Fibroblast of peridontal ligament (primary cell): ENCODE data around the gene FLNC.

ENCODE experiments used
- DNase-seq: peaks from one replicate; pipeline ENCODE4 v3.0.0-alpha.2; 2010; ENCODE audit errors: extremely low read depth

FLNC gene, protein sequence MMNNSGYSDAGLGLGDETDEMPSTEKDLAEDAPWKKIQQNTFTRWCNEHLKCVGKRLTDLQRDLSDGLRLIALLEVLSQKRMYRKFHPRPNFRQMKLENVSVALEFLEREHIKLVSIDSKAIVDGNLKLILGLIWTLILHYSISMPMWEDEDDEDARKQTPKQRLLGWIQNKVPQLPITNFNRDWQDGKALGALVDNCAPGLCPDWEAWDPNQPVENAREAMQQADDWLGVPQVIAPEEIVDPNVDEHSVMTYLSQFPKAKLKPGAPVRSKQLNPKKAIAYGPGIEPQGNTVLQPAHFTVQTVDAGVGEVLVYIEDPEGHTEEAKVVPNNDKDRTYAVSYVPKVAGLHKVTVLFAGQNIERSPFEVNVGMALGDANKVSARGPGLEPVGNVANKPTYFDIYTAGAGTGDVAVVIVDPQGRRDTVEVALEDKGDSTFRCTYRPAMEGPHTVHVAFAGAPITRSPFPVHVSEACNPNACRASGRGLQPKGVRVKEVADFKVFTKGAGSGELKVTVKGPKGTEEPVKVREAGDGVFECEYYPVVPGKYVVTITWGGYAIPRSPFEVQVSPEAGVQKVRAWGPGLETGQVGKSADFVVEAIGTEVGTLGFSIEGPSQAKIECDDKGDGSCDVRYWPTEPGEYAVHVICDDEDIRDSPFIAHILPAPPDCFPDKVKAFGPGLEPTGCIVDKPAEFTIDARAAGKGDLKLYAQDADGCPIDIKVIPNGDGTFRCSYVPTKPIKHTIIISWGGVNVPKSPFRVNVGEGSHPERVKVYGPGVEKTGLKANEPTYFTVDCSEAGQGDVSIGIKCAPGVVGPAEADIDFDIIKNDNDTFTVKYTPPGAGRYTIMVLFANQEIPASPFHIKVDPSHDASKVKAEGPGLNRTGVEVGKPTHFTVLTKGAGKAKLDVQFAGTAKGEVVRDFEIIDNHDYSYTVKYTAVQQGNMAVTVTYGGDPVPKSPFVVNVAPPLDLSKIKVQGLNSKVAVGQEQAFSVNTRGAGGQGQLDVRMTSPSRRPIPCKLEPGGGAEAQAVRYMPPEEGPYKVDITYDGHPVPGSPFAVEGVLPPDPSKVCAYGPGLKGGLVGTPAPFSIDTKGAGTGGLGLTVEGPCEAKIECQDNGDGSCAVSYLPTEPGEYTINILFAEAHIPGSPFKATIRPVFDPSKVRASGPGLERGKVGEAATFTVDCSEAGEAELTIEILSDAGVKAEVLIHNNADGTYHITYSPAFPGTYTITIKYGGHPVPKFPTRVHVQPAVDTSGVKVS (N-terminal part only)

GRCh38 chr7:128830231-128831177 is at the start of gene FLNC:
Gene FLNC, plus strand, starts transcription at chr7:128830406. Its CDS starts 232 bp downstream, at chr7:128830638.
- peak; percentile 52 for DNase-seq

GRCh38 chr7:128781126-128781525 is 49.1 kb upstream of the FLNC start:
- peak; percentile 49 for DNase-seq

- no peak for DNase-seq
Measured at GRCh38 chr7:128781851-128782250, 48.4 kb upstream of the FLNC start.

DNA sequence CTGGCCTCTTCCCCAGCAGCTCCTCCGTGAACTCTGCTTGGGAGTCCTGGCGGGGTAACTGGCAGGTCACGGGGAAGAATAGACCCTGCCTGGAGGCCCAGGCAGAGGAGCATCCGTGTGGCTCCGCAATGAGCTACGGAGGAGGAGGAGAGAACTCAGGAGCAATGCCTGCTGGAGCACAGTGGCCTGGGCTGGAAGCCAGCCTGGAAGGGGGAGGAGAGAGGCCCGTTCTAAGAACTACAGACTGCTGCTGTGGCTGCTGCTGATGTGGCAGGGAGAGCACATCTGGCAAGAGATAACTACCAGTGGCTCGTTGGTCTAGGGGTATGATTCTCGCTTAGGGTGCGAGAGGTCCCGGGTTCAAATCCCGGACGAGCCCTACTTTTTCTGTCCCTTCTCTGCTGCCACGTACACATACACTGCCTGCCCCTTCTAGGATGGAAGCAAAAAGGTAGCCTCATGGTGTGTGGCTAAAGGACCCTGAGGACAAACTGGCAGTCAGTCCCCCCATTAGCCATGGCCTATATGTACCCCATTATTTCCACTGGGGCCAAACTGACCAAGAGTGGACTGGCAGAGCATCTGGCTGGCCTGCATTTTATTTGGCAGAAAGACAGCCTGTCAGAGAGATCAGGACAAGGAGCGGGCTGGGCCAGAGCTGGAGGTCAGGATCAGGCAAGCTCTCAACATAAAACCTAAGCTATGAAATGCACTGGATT is 46.9 kb upstream of the FLNC start:
- DNase-seq: peak; percentile 89

GRCh38 chr7:128785738-128786137 is 44.5 kb upstream of the FLNC start:
- DNase-seq: no peak

- no peak for DNase-seq
Measured at GRCh38 chr7:128788446-128789412, 41.5 kb upstream of the FLNC start.

- no peak for DNase-seq
Measured at GRCh38 chr7:128790315-128791041, 39.7 kb upstream of the FLNC start.

DNA sequence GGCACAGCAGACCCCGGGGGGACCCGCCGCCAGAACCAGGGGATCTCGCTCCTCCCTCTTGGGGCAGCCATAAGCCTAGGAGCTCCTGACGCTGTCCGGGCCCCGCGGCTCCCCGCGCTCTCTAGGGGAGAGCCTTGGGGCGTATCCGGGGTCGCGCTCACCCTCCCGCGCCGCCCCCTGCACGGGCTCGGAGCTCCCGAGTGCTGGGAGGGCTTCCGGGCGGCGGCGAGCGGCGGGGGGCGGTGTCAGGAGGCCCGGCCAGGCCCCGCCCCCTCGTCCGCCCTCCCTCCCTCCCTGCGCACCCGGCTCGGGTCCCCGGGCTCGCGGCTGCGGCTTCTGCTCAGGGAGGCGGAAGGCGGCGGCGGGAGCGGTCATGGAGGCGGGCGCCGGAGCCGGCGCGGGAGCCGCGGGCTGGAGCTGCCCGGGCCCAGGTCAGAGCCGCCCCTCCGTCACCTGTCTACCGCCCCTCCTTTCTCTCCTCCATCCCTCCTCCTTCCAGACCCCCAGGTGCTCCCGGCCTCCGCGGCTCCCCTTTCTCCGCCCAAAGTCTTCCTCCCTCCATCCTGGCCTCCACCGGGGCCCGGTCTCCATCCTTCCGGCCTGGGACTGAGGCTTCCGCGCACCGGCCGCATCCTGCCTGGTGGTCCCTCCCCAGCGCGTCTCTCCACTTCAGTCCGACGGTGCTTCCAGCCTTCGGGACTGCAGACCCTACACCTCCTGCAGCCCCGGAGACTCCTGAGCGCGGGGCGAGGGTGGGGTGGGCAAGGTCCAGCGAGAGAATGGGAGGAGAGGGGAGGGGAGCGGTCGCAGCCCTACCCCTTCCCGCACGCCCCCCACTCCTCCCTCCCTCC is 38.9 kb upstream of the FLNC start, which contains the start of gene CCDC136:
TSS of gene CCDC136 (plus strand) at position 848 of the 851 bp plus-strand sequence. CDS start 444 bp downstream, outside the sequence.
- no peak for DNase-seq

- DNase-seq: no peak
Measured at GRCh38 chr7:128791972-128792327, 38.3 kb upstream of the FLNC start.

DNA sequence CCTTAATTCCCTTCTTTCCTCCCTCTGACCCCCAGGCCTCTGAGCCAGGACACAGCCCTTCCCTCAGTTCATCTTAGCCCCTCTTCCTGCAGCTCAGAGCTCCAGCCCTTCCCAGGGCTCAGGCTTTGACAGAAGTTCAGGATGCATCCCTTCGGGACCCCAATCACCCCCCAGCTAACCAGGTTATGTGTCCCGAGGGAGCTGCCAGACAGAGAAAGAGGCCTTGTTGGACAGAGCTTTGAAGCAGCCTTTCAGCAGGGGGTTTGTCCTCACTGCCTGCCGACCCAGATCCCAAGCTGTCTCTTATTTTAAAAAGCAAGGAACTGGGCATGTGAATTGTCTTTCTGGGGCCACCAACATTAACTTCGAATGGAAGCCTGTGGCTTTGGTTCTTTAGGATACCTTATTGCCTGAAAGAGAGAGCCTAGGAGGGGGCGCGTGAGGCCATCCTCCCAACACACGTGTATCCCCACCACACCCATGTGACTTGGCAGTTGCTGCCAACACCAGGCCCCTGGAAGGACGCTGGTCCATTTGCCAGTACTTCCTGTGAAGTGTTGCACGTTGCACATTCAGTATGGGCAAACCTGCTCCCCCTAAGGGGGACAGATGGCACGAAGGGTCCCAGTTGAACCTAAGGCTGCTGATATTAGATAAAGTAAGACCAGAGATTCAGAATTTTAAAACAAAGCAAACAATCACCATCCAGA is 37.6 kb upstream of the FLNC start:
- DNase-seq: no peak

- DNase-seq: no peak
Measured at GRCh38 chr7:128793181-128793547, 37.0 kb upstream of the FLNC start.

DNA sequence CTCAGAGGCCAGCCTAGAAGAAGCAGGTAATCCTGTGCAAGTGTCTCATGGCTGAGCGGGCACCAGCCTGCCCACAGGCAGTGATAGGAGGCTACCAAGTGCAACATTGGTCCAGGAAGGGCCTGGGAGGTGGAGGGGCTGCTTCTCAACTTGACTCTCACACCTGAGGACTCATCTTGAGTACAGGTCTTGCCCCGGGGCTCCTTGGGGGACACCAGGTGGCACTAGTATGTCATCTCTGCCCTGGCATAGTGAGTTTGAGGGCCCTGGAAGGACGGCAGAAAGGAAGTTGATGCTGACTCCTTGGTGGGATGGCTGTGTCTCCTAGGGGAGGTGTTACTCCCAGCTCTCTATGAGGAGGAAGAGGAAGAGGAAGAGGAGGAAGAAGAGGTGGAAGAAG is 36.2 kb upstream of the FLNC start:
- DNase-seq: no peak

DNA sequence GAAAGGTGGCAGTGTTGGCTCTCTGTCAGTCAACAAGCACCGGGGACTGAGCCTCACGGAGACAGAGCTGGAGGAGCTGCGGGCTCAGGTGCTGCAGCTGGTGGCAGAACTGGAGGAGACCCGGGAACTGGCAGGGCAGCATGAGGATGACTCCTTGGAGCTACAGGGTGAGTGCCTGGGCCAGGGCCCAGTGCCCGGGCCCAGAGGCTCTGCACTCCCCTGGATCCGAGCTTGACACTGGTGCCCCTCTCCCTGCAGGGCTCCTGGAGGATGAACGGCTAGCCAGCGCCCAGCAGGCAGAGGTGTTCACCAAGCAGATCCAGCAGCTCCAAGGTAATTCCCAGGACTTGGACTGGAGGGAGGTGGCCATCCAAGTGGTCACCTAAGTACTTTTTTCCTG is 35.8 kb upstream of the FLNC start:
- DNase-seq: no peak

DNA sequence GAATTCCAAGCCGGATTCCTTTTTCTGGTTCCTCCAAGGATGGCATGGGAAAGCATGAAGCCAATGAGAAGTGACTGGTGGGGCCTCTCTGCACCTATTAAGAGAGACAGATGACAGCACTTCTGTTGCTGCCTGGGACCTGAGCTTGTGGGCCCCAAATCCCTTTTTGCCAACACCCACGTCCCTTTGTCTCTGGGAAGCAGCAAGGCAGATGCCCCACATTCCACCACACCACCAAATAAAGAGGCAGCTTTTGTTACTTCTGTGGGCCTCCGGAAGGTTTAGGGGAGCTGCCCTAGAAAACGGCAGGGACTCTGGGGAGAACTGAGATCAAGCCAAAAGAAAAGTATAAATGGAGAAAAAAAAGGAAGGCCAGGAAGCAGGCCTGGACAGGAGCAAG is 35.1 kb upstream of the FLNC start:
- no peak for DNase-seq

- DNase-seq: peak; percentile 79
Measured at GRCh38 chr7:128796327-128796726, 33.9 kb upstream of the FLNC start.

GRCh38 chr7:128799451-128799850 is 30.8 kb upstream of the FLNC start:
- DNase-seq: no peak

DNA sequence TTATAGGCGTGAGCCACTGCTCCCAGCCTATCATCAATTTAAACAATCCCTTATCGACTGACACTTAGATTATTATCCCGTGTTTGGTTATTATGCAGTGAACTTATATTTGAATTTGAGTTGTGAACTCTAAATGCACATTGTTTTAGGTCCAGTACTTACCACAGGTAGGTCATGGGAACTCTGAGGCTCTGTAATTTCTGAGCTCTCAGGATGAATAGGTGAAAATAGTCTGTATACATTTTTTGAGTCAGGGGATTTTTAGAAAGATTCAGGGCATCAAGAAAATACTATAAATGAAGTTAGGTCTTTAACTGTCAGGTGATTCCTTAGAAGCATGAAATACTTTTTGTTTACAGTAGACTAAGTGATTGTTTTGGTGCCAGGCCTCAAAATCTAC is 29.6 kb upstream of the FLNC start:
- DNase-seq: no peak
